Thymus (tissue), 14 donors: ENCODE data around the gene STYK1. TPM values are rescaled to one million over a fixed set of nuclear protein-coding genes. Genes with fewer than 3 reads are reported as not detected.
A peak's percentile ranks its signal among the peaks of the same experiment; 100 is the strongest.

ENCODE experiments used
- DNase-seq, 9 donors: peaks; one replicate each; pipeline ENCODE4 v3.0.0-alpha.2; 2013; ENCODE audit warnings: low spot score in 9 of 9, low read depth in 6 of 9, missing footprints in 1 of 9
- H3K27ac ChIP-seq, 2 donors: one replicate each; pipeline ENCODE4 v1.5.1; 2013; ENCODE audit warnings: control low read depth in 1 of 2, low read depth in 1 of 2, low read length in 1 of 2, mild to moderate bottlenecking in 1 of 2, moderate library complexity in 1 of 2
- H3K27me3 ChIP-seq, 2 donors: one replicate each; pipeline ENCODE4 v1.5.1; 2013; ENCODE audit warnings: low read length in 1 of 2; ENCODE audit not compliant: control insufficient read depth in 2 of 2, insufficient read depth in 1 of 2
- H3K36me3 ChIP-seq, 2 donors: one replicate each; pipeline ENCODE4 v1.5.1; 2013; ENCODE audit warnings: low read length in 1 of 2, mild to moderate bottlenecking in 1 of 2, moderate library complexity in 1 of 2; ENCODE audit not compliant: control insufficient read depth in 2 of 2, insufficient read depth in 2 of 2
- H3K4me1 ChIP-seq, 2 donors: one replicate each; pipeline ENCODE4 v1.5.1; 2013; ENCODE audit warnings: low read length in 2 of 2; ENCODE audit not compliant: control insufficient read depth in 2 of 2, insufficient read depth in 2 of 2
- H3K4me3 ChIP-seq, 2 donors: one replicate each; pipeline ENCODE4 v1.5.1; 2013; ENCODE audit warnings: low read length in 2 of 2, control low read depth in 1 of 2, mild to moderate bottlenecking in 1 of 2
- H3K9me3 ChIP-seq, 2 donors: one replicate each; pipeline ENCODE4 v1.5.1; 2013; ENCODE audit warnings: low read length in 1 of 2, mild to moderate bottlenecking in 1 of 2; ENCODE audit not compliant: control insufficient read depth in 2 of 2, insufficient read depth in 1 of 2
- WGBS: extraction: QIAGEN DNeasy Blood & Tissue Kit; methylation state at CpG from one replicate; pipeline ENCODE4 v1.1.7; 2013; 5-methylcytosine and 5-hydroxymethylcytosine counted together
- long read RNA-seq, 10 donors: transcript quantifications; one replicate each; lab custom pipeline, GENCODE V29; 2026
- polyA plus RNA-seq: library from polyadenylated mRNA; stranded (reverse); fragments of 200-250 nt; gene quantifications from one replicate; pipeline ENCODE4 v1.2.3, GENCODE V29; 2013
- total RNA-seq: library from RNA; stranded (reverse); fragments of 120-200 nt; gene quantifications from one replicate; pipeline ENCODE4 v1.2.4, GENCODE V29; 2013
- donor health status: healthy.

The STYK1 gene
- total RNA-seq (0.33 TPM), polyA plus RNA-seq (0.62 TPM)
- long read RNA-seq, donor 1 = 0 reads
- long read RNA-seq, donor 2 = 0 reads
- long read RNA-seq, donor 3 = 0 reads
- long read RNA-seq, donor 4 = 0 reads
- long read RNA-seq, donor 5 = 0 reads
- long read RNA-seq, donor 6 = 0 reads
- long read RNA-seq, donor 7 = 0 reads
- long read RNA-seq, donor 8 = 0 reads
- long read RNA-seq, donor 9 = 0 reads
- long read RNA-seq, donor 10 = 0 reads

GRCh38 chr12:10673659-10674384, at the start of gene STYK1:
TSS of gene STYK1 (minus strand) at chr12:10674052. CDS start at chr12:10634618, 39,434 bp downstream.
- H3K4me3 ChIP-seq = peak within 1 kb of the TSS; percentile 22 to 35
- no peaks in the 10 kb centered on the region for H3K36me3 ChIP-seq
- DNase-seq = peak; percentile 16 to 75 (median 51)
- peaks cover 0 to 2% of the 10 kb centered on the region in 2 donors for H3K9me3 ChIP-seq
- peaks cover 6 to 13% of the 10 kb centered on the region in 2 donors for H3K4me1 ChIP-seq
- peaks cover 2 to 9% of the 10 kb centered on the region in 2 donors for H3K27me3 ChIP-seq
- no peak within 1 kb of the TSS for H3K27ac ChIP-seq
- WGBS = under 1% methylated on average over 35 of the region's 35 CpGs

- Histone ChIP-seq H3K27me3 (peaks cover 9 to 20% of the 10 kb centered on the region in 2 donors), H3K27ac (peak within 1 kb of the TSS; percentile 64 to 92), H3K9me3 (no peaks in the 10 kb centered on the region), H3K4me1 (peaks cover 4 to 16% of the 10 kb centered on the region in 2 donors), H3K36me3 (no peaks in the 10 kb centered on the region), H3K4me3 (peak within 1 kb of the TSS; percentile 53 to 64)
- under 1% methylated on average over 95 of the region's 95 CpGs for WGBS
- DNase-seq = peak in 3 of 9 donors; percentile 27 to 67 (median 33)
Observed at GRCh38 chr12:10722905-10723746, 49.3 kb upstream of the STYK1 start, which contains the start of gene YBX3. TSS of gene YBX3 (minus strand) at chr12:10723323. CDS start at chr12:10723111, 212 bp downstream.

- peaks cover 4 to 17% of the 10 kb centered on the region in 2 donors for H3K4me1 ChIP-seq
- under 1% methylated on average over 36 of the region's 36 CpGs for WGBS
- peak overlapping the region; percentile 53 to 64 for H3K4me3 ChIP-seq
- no peaks in the 10 kb centered on the region for H3K9me3 ChIP-seq
- H3K27ac ChIP-seq = peak overlapping the region; percentile 64 to 92
- no peaks in the 10 kb centered on the region for H3K36me3 ChIP-seq
- DNase-seq = peak in 4 of 9 donors; percentile 32 to 73 (median 42)
- H3K27me3 ChIP-seq = peaks cover 9 to 20% of the 10 kb centered on the region in 2 donors
Observed at GRCh38 chr12:10722502-10722904, 48.7 kb upstream of the STYK1 start.

GRCh38 chr12:10721651-10722501, 48.0 kb upstream of the STYK1 start:
- H3K4me1 ChIP-seq = peaks cover 4 to 17% of the 10 kb centered on the region in 2 donors
- no peaks in the 10 kb centered on the region for H3K9me3 ChIP-seq
- H3K27ac ChIP-seq = peak overlapping the region; percentile 64 to 92
- DNase-seq = peak in 6 of 9 donors; percentile 42 to 85 (median 58)
- H3K36me3 ChIP-seq = no peaks in the 10 kb centered on the region
- under 1% methylated on average over 26 of the region's 26 CpGs for WGBS
- peaks cover 9 to 20% of the 10 kb centered on the region in 2 donors for H3K27me3 ChIP-seq
- H3K4me3 ChIP-seq = peak overlapping the region; percentile 53 to 64

GRCh38 chr12:10720974-10721650, 47.3 kb upstream of the STYK1 start:
- H3K27ac ChIP-seq = peak overlapping the region in 1 of 2 donors; percentile 64
- peak overlapping the region; percentile 53 to 64 for H3K4me3 ChIP-seq
- WGBS = 14% methylated on average over 3 of the region's 3 CpGs
- peak in 1 of 9 donors; percentile 18 for DNase-seq
- H3K27me3 ChIP-seq = peaks cover 9 to 20% of the 10 kb centered on the region in 2 donors
- no peaks in the 10 kb centered on the region for H3K36me3 ChIP-seq
- peaks cover 5 to 17% of the 10 kb centered on the region in 2 donors for H3K4me1 ChIP-seq
- no peaks in the 10 kb centered on the region for H3K9me3 ChIP-seq

- Histone ChIP-seq H3K4me1 (peaks cover 16 to 22% of the 10 kb centered on the region in 2 donors), H3K27me3 (peaks cover 9 to 20% of the 10 kb centered on the region in 2 donors), H3K36me3 (no peaks in the 10 kb centered on the region), H3K9me3 (no peaks in the 10 kb centered on the region), H3K4me3 (no peak overlapping the region), H3K27ac (no peak overlapping the region)
- DNase-seq = no peak
- 91% methylated on average over 4 of the region's 4 CpGs for WGBS
Observed at GRCh38 chr12:10719482-10719881, 45.6 kb upstream of the STYK1 start.

- Histone ChIP-seq H3K27ac (no peak overlapping the region), H3K36me3 (peaks cover 0 to 6% of the 10 kb centered on the region in 2 donors), H3K27me3 (peaks cover 1 to 10% of the 10 kb centered on the region in 2 donors), H3K4me3 (no peak overlapping the region), H3K9me3 (no peaks in the 10 kb centered on the region), H3K4me1 (peaks cover 15 to 20% of the 10 kb centered on the region in 2 donors)
- peak in 1 of 9 donors; percentile 22 for DNase-seq
- WGBS = 78% methylated on average over 4 of the region's 4 CpGs
Observed at GRCh38 chr12:10718279-10718821, 44.5 kb upstream of the STYK1 start.
